Fibroblast of skin of right biceps (primary cell): ENCODE measurements around the gene FAM81B.
A peak's percentile ranks its signal among the peaks of the same experiment; 100 is the strongest.

Experiments
- DNase-seq: peaks from one replicate; pipeline ENCODE4 v3.0.0-alpha.2; 2013

FAM81B gene

GRCh38 chr5:95406426-95407090 lies 15.4 kb downstream of the FAM81B start:
- peak; percentile 79 for DNase-seq

- DNase-seq = no peak
Measured at GRCh38 chr5:95410279-95410678, 19.1 kb downstream of the FAM81B start.

DNA sequence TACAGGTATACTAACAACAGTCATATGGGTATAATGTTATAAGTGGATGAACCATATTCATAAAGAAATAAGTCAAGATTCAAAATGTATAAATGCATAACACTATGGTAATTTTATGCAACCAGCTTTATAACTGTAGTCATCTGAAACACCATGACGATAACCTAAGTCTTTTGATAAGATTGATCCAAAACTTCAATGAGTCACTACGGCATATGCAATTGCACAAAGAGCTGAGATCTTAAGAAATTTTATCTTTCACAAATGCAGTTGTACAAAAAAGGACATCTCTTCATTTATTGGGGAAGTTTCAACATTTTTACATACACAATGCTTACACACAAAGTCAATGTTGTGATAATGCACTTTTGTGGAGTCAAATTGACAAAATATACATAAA lies 20.3 kb downstream of the FAM81B start:
- no peak for DNase-seq

GRCh38 chr5:95414451-95414850 lies 23.3 kb downstream of the FAM81B start:
- DNase-seq = no peak

GRCh38 chr5:95417971-95418370 lies 26.8 kb downstream of the FAM81B start:
- no peak for DNase-seq

- peak; percentile 51 for DNase-seq
Measured at GRCh38 chr5:95422838-95423237, 31.7 kb downstream of the FAM81B start.

DNA sequence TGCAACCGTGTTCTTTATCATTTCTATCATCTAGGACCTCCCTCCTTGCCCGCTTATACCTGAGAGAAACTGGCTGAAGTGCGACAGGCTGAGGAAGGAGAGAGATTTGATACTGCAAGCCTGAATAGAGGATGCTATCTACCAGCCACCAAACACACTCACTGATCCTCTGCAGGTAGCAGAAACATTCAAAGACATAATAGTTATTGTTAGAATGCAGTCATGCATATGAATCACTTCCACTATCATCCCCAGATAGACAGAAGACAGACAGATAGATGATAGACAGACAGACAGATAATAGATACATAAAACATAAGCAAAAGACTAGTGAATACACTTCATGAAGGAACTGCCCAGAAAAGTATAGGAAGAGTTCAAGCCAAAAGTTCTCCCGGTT lies 32.9 kb downstream of the FAM81B start:
- DNase-seq = no peak

GRCh38 chr5:95424526-95424925 lies 33.4 kb downstream of the FAM81B start:
- DNase-seq = no peak

- no peak for DNase-seq
Measured at GRCh38 chr5:95426227-95426626, 35.1 kb downstream of the FAM81B start.

DNA sequence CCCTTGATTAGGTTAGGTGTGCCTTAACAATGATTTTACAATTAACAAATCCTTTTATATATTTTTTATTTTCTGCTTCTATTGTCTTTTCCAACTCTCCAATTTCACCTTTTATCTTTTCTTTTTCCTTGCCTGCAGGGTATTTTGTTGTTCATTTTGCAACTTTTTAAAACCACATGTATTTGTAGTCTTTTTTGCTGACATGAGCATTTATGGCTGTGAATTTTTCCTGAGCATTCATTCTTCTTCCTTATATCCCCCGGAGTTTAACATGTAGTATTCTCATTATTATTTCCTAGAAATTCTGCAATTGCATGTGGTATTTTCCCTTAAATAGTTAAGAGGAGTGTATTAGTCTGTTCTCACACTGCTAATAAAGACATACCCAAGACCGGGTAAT lies 41.6 kb downstream of the FAM81B start:
- no peak for DNase-seq

DNA sequence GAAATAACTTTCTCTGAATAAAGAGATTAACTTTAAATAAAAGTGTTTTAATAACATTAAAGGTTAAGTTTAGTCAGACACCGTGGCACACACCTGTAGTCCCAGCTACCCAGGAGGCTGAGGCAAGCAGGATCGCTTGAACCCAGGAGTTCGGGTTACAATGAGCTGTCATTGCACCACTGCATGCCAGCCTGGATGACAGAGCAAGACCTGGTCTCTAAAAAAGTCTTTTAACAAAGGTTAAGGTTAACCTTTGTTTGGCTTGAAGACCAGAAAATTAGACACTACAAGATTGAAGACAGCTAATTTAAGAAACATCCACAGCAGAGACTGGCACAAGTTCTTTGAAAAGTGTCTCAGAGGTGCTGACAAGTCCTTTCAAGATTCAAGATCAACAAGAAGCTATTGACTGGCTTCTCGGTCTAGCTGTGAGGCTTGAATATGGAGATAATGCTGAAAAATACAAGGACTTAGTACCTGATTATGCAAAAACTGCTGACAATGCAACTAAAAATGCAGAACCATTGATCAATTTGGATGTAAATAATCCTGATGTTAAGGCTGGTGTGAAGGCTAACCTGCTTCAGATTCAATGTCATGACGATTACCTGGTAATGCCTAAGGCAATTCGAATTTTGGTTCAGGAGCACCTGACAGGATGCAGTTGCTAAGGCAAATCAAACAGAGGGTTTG lies 48.8 kb downstream of the FAM81B start:
- no peak for DNase-seq

DNA sequence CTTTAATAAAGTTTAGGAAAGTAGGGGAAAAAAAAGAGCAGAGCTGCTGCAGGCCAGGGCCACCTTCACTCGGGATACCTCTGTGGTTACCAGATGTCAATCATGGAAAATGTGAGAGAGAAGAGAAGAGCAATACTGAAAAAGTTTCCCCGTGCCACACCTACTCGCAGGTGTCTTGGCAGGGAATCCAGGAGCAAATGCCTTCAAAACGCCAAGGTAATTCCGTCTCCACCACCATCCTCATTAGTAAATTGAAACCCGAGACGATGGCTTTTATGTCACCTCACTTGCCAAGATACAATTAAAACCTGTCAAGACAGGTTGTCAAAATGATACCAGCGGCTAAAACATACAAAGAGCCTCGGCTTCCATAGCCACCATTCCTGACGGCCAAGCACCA lies 49.7 kb downstream of the FAM81B start:
- DNase-seq = no peak

DNA sequence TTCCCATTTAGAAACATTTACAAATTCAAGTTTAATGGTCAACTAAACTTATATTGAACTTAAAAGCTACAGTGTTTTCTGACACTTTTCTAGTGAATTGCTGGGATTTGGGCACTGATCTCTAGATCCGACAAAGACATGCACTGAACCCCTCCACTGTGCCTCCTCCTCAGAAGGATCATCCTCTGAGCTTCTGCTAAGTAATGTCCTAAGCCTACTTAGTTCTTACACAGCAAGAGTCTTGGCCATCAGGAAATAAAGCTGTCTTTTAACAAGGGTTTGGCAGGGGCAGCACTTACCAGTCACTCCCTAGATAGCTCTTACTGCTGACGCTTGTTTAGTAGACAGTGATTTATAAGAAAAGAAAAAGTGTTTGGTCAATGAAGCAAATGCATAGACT lies 50.5 kb downstream of the FAM81B start:
- no peak for DNase-seq

GRCh38 chr5:95445442-95445841 lies 54.3 kb downstream of the FAM81B start:
- no peak for DNase-seq

DNA sequence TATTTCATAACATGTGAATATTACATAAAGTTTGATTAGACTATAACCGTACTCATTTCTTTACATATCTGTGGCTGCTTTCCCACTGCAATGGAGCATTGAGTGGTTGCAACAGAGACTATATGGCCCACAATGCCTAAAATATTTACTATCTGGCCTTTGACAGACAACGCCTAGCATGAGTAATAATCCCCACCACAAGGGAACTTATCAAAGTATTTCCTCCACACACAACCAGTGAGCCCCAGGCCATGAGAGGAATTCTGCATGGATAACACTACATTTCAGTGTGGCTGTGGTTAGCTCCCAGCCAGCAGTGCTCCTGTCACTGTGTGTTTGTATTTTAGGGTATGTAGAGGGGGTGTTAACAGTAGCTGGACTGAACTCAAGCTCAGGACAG lies 54.8 kb downstream of the FAM81B start:
- peak; percentile 76 for DNase-seq

DNA sequence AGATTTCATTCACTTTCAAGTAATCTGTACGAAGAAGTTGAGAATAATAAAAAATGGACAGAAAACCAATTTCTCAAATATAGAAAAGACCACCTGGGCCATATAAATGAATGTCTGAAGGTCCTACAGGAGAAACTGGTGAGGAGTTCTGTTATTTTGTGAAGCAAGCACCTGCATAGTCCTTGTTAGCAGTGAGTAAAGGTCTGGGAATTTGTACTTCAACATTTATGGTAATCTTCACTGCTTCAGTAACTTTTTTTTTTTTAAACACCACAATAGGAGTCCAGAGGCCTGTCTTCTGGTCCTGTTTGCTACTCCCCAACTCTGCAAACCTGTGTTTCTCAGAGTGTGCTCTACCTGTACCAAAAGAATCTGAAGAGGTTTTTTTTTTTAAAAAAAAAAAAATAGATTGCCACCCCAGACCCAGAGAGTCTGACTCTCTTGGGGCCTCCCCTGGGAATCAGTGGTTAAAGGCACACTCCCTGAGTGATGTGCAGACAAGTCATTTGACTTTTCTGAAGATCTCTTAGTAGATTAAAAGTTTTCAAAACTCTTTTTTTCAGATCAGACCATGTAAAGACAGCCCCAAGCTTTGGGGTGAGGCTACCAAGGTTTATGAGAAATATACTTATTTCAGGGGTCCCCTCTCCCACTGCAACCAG lies 55.5 kb downstream of the FAM81B start:
- DNase-seq = peak; percentile 29

GRCh38 chr5:95447961-95448360 lies 56.8 kb downstream of the FAM81B start:
- DNase-seq = no peak

GRCh38 chr5:95448789-95449188 lies 57.6 kb downstream of the FAM81B start:
- DNase-seq = no peak

- no peak for DNase-seq
Measured at GRCh38 chr5:95449460-95449859, 58.3 kb downstream of the FAM81B start.

GRCh38 chr5:95454536-95454935 lies 63.4 kb downstream of the FAM81B start:
- DNase-seq = no peak

DNA sequence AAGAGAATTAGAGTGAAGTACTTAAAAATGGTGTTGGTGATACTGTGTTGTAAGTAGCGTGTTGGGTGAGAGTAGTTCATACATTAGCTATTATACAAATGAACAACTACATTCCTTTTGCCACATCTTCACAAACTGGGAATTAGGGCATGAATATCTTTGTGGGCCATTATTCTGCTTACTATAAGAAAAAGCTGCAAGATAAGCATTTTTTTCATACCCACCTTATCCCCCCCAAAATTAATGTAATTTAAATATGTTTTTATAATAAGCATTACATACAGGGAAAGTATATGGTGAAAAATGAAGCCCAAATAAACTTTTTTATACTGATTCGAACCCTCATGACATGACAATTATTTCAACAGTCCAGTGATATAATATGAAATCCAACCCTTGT lies 69.5 kb downstream of the FAM81B start:
- no peak for DNase-seq

DNA sequence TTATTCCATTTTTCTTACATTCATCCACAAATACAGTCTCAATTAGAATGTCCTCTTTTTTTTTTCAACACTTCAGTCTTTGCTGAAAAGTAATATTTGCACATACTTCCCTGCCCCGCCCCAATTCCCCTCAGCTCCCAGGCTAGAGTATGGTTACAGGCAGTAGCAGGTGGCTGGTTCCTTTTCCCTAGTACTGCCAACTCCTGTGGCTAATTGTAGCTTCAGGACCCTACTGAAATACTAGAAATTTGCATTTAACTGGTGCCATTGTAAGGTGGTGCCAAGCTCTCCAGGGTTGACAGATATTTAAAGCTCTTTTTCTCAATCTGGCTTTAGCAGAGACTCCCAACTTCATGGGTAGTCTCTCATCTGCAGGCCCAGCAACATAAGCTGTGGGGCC lies 80.3 kb downstream of the FAM81B start:
- no peak for DNase-seq

DNA sequence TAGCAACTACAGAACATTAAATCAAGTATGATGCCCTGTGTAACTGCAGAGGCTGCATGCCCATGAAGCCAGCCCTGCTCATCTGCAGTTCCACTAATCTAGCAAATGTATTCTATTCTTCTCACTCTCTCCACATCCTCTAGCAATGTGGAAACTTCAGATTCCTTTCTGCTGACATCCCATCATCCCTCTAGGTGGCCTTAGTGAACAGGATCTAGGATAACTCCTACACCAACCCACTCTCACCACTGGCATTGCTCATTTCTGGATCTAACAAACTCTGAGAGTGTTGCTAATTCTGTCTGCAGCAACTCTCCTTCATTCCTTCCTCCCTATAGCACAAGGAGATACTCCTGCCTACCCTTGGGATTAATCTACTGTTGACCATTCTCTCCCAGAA lies 80.8 kb downstream of the FAM81B start:
- DNase-seq = peak; percentile 59

DNA sequence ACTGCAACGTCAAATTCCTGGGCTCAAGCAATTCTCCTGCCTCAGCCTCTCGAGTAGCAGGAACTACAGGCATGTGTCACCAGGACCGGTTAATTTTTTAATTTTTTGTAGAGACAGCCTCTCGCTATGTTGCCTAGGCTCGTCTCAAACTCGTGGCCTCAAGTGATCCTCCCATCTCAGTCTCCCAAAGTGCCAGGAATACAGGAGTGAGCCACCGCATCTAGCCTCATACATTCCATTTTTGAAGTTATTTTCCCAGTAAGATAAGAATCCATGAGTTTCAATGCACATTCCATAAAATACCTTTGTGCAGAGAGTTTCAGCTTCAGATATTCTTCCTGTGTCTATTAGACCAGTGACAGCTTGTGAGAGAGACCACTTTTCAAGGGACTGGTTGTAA lies 93.3 kb downstream of the FAM81B start:
- DNase-seq = no peak
